KBM-7 (cell line): ENCODE results near the gene THRA.
A peak's percentile ranks its signal among the peaks of the same experiment; 100 is the strongest.

ENCODE experiments used
- DNase-seq: peaks from one replicate; pipeline ENCODE4 v3.0.0-alpha.2; 2015
- in situ Hi-C: fragments of 300-500 bp; cut with MboI; formaldehyde crosslinking; loops from 2 replicates; pipeline ENCODE4 v1.14.3; 2020; ENCODE audit warnings: low sequenced_read_pairs, low pct_unique_long_range_greater_than_20kb, mixed read lengths

The THRA gene

GRCh38 chr17:40095351-40095943 is 32.7 kb downstream of the THRA start:
- no peak for DNase-seq
- in situ Hi-C loops = no loop called here

GRCh38 chr17:40095944-40096791 is 33.4 kb downstream of the THRA start:
- in situ Hi-C loops = no loop called here
- no peak for DNase-seq

- in situ Hi-C loops = no loop called here
Observed at GRCh38 chr17:40097087-40097486, 34.3 kb downstream of the THRA start.

GRCh38 chr17:40097931-40098845 is 35.4 kb downstream of the THRA start:
- in situ Hi-C loops = no loop called here
- peak; percentile 49 for DNase-seq

More at GRCh38 chr17:40097087-40097486, 34.3 kb downstream of the THRA start:
- no peak for DNase-seq

- DNase-seq = peak; percentile 99
- in situ Hi-C loops = no loop called here
Observed at GRCh38 chr17:40098846-40099618, 36.3 kb downstream of the THRA start.

- in situ Hi-C loops = no loop called here
- no peak for DNase-seq
Observed at GRCh38 chr17:40099619-40100418, 37.1 kb downstream of the THRA start.

- no peak for DNase-seq
- in situ Hi-C loops = no loop called here
Observed at GRCh38 chr17:40100419-40100668, 37.6 kb downstream of the THRA start, which contains the start of gene NR1D1. Gene NR1D1, minus strand, starts transcription at chr17:40100589. Its CDS starts 495 bp downstream, at chr17:40100094.

GRCh38 chr17:40100669-40101366 is 38.1 kb downstream of the THRA start:
- in situ Hi-C loops = no loop called here
- peak; percentile 94 for DNase-seq

GRCh38 chr17:40101367-40102210 is 38.8 kb downstream of the THRA start:
- DNase-seq = no peak
- in situ Hi-C loops = no loop called here

- in situ Hi-C loops = no loop called here
- no peak for DNase-seq
Observed at GRCh38 chr17:40103071-40103661, 40.4 kb downstream of the THRA start.

GRCh38 chr17:40103688-40104087 is 40.9 kb downstream of the THRA start:
- DNase-seq = no peak
- in situ Hi-C loops = no loop called here

GRCh38 chr17:40104594-40105486 is 42.1 kb downstream of the THRA start:
- in situ Hi-C loops = no loop called here
- DNase-seq = no peak

- DNase-seq = no peak
- in situ Hi-C loops = no loop called here
Observed at GRCh38 chr17:40105861-40106759, 43.3 kb downstream of the THRA start.

GRCh38 chr17:40106760-40107521 is 44.2 kb downstream of the THRA start:
- in situ Hi-C loops = no loop called here
- DNase-seq = peak; percentile 40
